ENCODE results near the gene GPR137B. TPM values are rescaled to one million over a fixed set of nuclear protein-coding genes. Genes with fewer than 3 reads are reported as not detected.

GPR137B gene
- total RNA-seq, 2 donors from 2014 or later = 4.5 to 7.7 TPM

DNA sequence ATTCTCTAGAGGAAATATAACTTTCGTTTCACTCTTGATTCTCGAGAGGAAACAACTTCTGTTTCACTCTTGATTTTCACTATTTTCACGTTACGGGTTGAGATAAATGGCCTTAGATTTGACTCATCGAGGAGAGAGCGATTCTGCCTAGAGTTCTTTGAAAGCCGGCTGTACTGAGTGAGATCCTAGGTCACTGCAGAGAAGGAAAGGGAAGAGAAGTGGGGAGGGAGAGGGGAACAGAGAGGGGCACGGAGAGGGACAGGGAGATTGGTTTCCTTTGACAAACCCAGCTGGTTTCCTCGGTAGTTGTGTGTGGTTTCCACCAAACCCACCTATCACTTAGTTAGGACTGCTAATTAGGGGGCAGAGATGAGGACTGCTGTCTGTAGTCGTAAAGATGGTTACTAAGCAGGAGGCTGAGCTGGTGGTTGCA lies 21.6 kb upstream of the GPR137B start:
- no peak overlapping the region for H3K4me3 ChIP-seq
- H3K27me3 ChIP-seq = no peaks in the 10 kb centered on the region
- H3K9ac ChIP-seq (ENCODE audit: low read depth in 2 of 2, low read length in 2 of 2) = no peak overlapping the region
- intact Hi-C loops (cut with DNase I) = no loop called here
- no peaks in the 10 kb centered on the region for H3K4me1 ChIP-seq
- no peaks in the 10 kb centered on the region for H3K36me3 ChIP-seq
- H3K27ac ChIP-seq = no peak overlapping the region
- TF ChIP-seq, protein P1, sequence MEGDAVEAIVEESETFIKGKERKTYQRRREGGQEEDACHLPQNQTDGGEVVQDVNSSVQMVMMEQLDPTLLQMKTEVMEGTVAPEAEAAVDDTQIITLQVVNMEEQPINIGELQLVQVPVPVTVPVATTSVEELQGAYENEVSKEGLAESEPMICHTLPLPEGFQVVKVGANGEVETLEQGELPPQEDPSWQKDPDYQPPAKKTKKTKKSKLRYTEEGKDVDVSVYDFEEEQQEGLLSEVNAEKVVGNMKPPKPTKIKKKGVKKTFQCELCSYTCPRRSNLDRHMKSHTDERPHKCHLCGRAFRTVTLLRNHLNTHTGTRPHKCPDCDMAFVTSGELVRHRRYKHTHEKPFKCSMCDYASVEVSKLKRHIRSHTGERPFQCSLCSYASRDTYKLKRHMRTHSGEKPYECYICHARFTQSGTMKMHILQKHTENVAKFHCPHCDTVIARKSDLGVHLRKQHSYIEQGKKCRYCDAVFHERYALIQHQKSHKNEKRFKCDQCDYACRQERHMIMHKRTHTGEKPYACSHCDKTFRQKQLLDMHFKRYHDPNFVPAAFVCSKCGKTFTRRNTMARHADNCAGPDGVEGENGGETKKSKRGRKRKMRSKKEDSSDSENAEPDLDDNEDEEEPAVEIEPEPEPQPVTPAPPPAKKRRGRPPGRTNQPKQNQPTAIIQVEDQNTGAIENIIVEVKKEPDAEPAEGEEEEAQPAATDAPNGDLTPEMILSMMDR (IDR thresholded peaks at IDR 0.05) = no peak
- no peak for DNase-seq
- H3K9me3 ChIP-seq = no peaks in the 10 kb centered on the region

DNA sequence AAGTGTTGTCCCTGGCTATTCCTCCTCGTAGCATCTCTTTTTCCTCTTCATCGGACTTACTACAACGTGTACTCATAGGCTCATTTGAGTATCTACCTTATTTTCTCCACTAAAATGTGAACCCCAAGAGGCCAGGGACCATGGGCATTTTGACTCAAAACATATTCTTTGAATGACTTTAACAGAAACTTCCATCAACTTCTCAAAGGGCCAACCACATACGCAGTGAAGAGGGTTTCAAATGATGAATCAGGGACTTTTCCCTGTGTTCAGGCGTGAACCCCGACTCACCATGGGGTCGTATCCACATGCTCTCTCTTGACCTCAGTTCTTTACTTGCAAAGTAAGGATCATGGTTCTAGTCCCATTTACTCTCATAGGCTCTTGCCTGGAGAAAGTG lies 20.2 kb upstream of the GPR137B start:
- Histone ChIP-seq H3K36me3 (no peaks in the 10 kb centered on the region), H3K27ac (no peak overlapping the region), H3K27me3 (no peaks in the 10 kb centered on the region), H3K4me1 (no peaks in the 10 kb centered on the region), H3K9me3 (no peaks in the 10 kb centered on the region), H3K9ac (ENCODE audit: low read depth in 2 of 2, low read length in 2 of 2) (no peak overlapping the region), H3K4me3 (no peak overlapping the region)
- DNase-seq = no peak
- TF ChIP-seq, protein P1 (IDR thresholded peaks at IDR 0.05) = no peak
- intact Hi-C loops (cut with DNase I) = no loop called here

DNA sequence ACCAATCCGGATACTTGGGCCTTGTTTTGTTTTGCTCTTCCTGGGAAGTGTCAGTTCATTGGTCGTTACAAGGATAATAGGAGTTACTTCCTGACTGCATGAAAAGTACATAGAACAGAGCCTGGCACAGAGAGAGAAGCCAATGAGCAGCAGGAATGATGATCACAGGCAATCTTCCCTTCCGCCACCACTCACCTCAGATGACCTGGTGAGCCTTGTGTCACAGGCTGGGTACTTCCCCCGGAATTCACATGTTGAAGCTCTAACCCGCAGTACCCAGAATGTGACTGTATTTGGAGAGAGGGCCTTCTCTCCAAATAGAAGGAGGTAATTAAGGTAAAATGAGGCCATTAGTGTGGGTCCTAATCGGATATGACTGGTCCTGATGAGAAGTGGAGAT lies 18.8 kb upstream of the GPR137B start:
- no peak overlapping the region for H3K4me3 ChIP-seq
- TF ChIP-seq, protein P1 (IDR thresholded peaks at IDR 0.05) = no peak
- H3K9me3 ChIP-seq = no peaks in the 10 kb centered on the region
- no peaks in the 10 kb centered on the region for H3K36me3 ChIP-seq
- H3K27ac ChIP-seq = no peak overlapping the region
- intact Hi-C loops (cut with DNase I) = no loop called here
- no peaks in the 10 kb centered on the region for H3K4me1 ChIP-seq
- DNase-seq = no peak
- no peaks in the 10 kb centered on the region for H3K27me3 ChIP-seq
- no peak overlapping the region for H3K9ac ChIP-seq (ENCODE audit: low read depth in 2 of 2, low read length in 2 of 2)

DNA sequence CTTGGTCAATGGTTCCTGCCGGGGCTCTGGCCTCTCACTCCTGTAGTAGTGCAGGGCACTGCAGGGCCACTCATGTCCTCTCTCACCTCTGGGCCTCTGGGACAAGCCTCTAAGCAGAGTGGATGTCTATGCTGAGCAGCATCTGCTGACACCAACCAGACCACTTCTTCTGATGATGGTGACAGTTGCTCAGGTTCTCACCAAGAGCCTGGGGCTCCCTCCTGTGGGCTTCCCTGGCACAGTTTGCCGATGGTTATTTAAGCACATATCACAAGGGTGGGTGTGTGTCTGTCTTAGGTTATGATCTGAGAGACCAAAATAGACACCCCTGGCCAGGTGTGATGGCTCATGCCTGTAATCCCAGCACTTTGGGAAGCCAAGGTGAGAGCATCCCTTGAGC lies 17.4 kb upstream of the GPR137B start:
- no peaks in the 10 kb centered on the region for H3K27me3 ChIP-seq
- H3K9me3 ChIP-seq = no peaks in the 10 kb centered on the region
- H3K9ac ChIP-seq (ENCODE audit: low read depth in 2 of 2, low read length in 2 of 2) = no peak overlapping the region
- no peaks in the 10 kb centered on the region for H3K36me3 ChIP-seq
- no peak overlapping the region for H3K27ac ChIP-seq
- intact Hi-C loops (cut with DNase I) = no loop called here
- DNase-seq = no peak
- TF ChIP-seq, protein P1 (IDR thresholded peaks at IDR 0.05) = no peak
- no peak overlapping the region for H3K4me3 ChIP-seq
- H3K4me1 ChIP-seq = no peaks in the 10 kb centered on the region

DNA sequence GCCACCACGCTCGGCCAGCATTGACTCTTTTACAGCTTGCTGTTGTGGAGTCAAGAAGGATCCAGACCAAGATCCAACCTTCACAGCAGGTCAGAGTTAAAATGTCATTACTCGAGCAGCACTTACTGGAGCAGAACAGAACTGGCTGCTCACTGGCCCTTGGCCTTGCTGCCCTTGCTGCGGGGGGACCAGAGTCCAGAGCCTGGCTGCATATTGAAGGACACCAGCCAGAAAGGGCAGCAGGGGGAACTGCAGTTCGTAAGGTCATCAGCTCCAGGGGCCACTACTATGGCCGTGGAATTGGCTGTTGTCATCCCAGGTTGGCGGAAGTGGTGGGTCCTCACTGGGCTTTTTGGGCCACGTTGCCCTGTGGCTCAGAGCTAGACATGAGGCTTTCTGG lies 15.3 kb upstream of the GPR137B start:
- Histone ChIP-seq H3K27ac (no peak overlapping the region), H3K4me1 (no peaks in the 10 kb centered on the region), H3K36me3 (no peaks in the 10 kb centered on the region), H3K4me3 (no peak overlapping the region), H3K27me3 (no peaks in the 10 kb centered on the region), H3K9ac (ENCODE audit: low read depth in 2 of 2, low read length in 2 of 2) (no peak overlapping the region), H3K9me3 (no peaks in the 10 kb centered on the region)
- intact Hi-C loops (cut with DNase I) = no loop called here
- TF ChIP-seq, protein P1 (IDR thresholded peaks at IDR 0.05) = no peak
- DNase-seq = no peak

Measured in colonic mucosa (tissue), 4 donors.